Chondrocyte (in vitro differentiated cells): ENCODE data around the gene RGL2. TPM values are rescaled to one million over a fixed set of nuclear protein-coding genes. Genes with fewer than 3 reads are reported as not detected.

Source experiments
- DNase-seq: peaks from one replicate; pipeline ENCODE4 v3.0.0; 2021; ENCODE audit warnings: mixed read lengths, low spot score
- H3K27ac Mint-ChIP-seq: one replicate; pipeline ENCODE4 v1.8.0; 2021; ENCODE audit warnings: mild to moderate bottlenecking, moderate library complexity, mixed read lengths; ENCODE audit not compliant: unreplicated experiment
- H3K27me3 Mint-ChIP-seq: 2 replicates; pipeline ENCODE4 v1.8.0; 2021; ENCODE audit warnings: low read depth, mixed read lengths
- H3K36me3 Mint-ChIP-seq: 2 replicates; pipeline ENCODE4 v1.8.0; 2021; ENCODE audit warnings: low read depth, mixed read lengths
- H3K4me1 Mint-ChIP-seq: 2 replicates; pipeline ENCODE4 v1.8.0; 2021; ENCODE audit warnings: low read depth, mild to moderate bottlenecking, mixed read lengths
- H3K4me3 Mint-ChIP-seq: one replicate; pipeline ENCODE4 v1.8.0; 2021; ENCODE audit warnings: mild to moderate bottlenecking, moderate library complexity, mixed read lengths; ENCODE audit not compliant: unreplicated experiment
- H3K9me3 Mint-ChIP-seq: 2 replicates; pipeline ENCODE4 v1.8.0; 2021; ENCODE audit warnings: low read depth, mixed read lengths
- CTCF ChIP-seq: fragments of 200-600 bp; sonication (generic); IDR thresholded peaks from 2 replicates; pipeline ENCODE4 v1.5.0; 2021; ENCODE audit warnings: antibody characterized with exemption, mild to moderate bottlenecking, moderate library complexity
- total RNA-seq: library from RNA; stranded (reverse); gene quantifications from 3 replicates; pipeline ENCODE4 v1.2.1, GENCODE V29; 2021

RGL2 gene
- total RNA-seq, 1 donor from 2014 or later = 50.5 TPM

- Mint-ChIP-seq H3K4me3 (no peak overlapping the region), H3K4me1 (peaks cover 25% of the 10 kb centered on the region), H3K27ac (peak overlapping the region; percentile 32), H3K27me3 (no peaks in the 10 kb centered on the region), H3K9me3 (no peaks in the 10 kb centered on the region), H3K36me3 (peaks cover 15% of the 10 kb centered on the region)
- peak; percentile 70 for TF ChIP-seq CTCF
- peak; percentile 68 for DNase-seq
These were observed 18.7 kb downstream of the RGL2 start for GRCh38 chr6:33279971-33280511.

GRCh38 chr6:33279257-33279695 lies 19.5 kb downstream of the RGL2 start:
- no peak overlapping the region for H3K27ac Mint-ChIP-seq
- H3K4me1 Mint-ChIP-seq = peaks cover 33% of the 10 kb centered on the region
- DNase-seq = peak; percentile 89
- no peaks in the 10 kb centered on the region for H3K9me3 Mint-ChIP-seq
- H3K4me3 Mint-ChIP-seq = no peak overlapping the region
- no peaks in the 10 kb centered on the region for H3K27me3 Mint-ChIP-seq
- peaks cover 19% of the 10 kb centered on the region for H3K36me3 Mint-ChIP-seq
- no peak for TF ChIP-seq CTCF

- Mint-ChIP-seq H3K27me3 (no peaks in the 10 kb centered on the region), H3K4me1 (peaks cover 38% of the 10 kb centered on the region), H3K4me3 (no peak overlapping the region), H3K9me3 (no peaks in the 10 kb centered on the region), H3K27ac (no peak overlapping the region), H3K36me3 (peaks cover 19% of the 10 kb centered on the region)
- TF ChIP-seq CTCF = no peak
- DNase-seq = no peak
These were observed 19.9 kb downstream of the RGL2 start for GRCh38 chr6:33278810-33279209.

GRCh38 chr6:33278392-33278741 lies 20.4 kb downstream of the RGL2 start:
- H3K27me3 Mint-ChIP-seq = no peaks in the 10 kb centered on the region
- no peak overlapping the region for H3K27ac Mint-ChIP-seq
- DNase-seq = no peak
- H3K4me1 Mint-ChIP-seq = peaks cover 42% of the 10 kb centered on the region
- no peaks in the 10 kb centered on the region for H3K9me3 Mint-ChIP-seq
- H3K36me3 Mint-ChIP-seq = peaks cover 20% of the 10 kb centered on the region
- H3K4me3 Mint-ChIP-seq = no peak overlapping the region
- TF ChIP-seq CTCF = no peak

GRCh38 chr6:33277663-33278391 lies 20.9 kb downstream of the RGL2 start:
- DNase-seq = peak; percentile 91
- no peaks in the 10 kb centered on the region for H3K27me3 Mint-ChIP-seq
- H3K27ac Mint-ChIP-seq = peak overlapping the region; percentile 83
- peaks cover 47% of the 10 kb centered on the region for H3K4me1 Mint-ChIP-seq
- H3K4me3 Mint-ChIP-seq = peak overlapping the region; percentile 78
- no peak for TF ChIP-seq CTCF
- peaks cover 20% of the 10 kb centered on the region for H3K36me3 Mint-ChIP-seq
- no peaks in the 10 kb centered on the region for H3K9me3 Mint-ChIP-seq
